KOPT-K1 (cell line): ENCODE measurements around the gene INTS3.
"Not testable (repeated sequence)": the region's sequence is repeated elsewhere in the genome, so short reads cannot be mapped to it uniquely, and the experiment has no call there.

Experiments used
- H3K27ac ChIP-seq: fragments of 200-600 bp; sonication (generic); 2 replicates; pipeline ENCODE4 v1.5.1; 2016; ENCODE audit warnings: antibody characterized with exemption, mild to moderate bottlenecking, low read depth, low read length; ENCODE audit not compliant: poor library complexity, severe bottlenecking
- H3K36me3 ChIP-seq: fragments of 200-600 bp; sonication (generic); 2 replicates; pipeline ENCODE4 v1.5.1; 2017; ENCODE audit warnings: antibody characterized with exemption, mild to moderate bottlenecking, low read length, moderate library complexity; ENCODE audit not compliant: insufficient read depth
- H3K9me3 ChIP-seq: fragments of 200-600 bp; sonication (generic); 2 replicates; pipeline ENCODE4 v1.5.1; 2017; ENCODE audit warnings: antibody characterized with exemption, low read length, mild to moderate bottlenecking; ENCODE audit not compliant: insufficient read depth, poor library complexity, severe bottlenecking

INTS3 gene

DNA sequence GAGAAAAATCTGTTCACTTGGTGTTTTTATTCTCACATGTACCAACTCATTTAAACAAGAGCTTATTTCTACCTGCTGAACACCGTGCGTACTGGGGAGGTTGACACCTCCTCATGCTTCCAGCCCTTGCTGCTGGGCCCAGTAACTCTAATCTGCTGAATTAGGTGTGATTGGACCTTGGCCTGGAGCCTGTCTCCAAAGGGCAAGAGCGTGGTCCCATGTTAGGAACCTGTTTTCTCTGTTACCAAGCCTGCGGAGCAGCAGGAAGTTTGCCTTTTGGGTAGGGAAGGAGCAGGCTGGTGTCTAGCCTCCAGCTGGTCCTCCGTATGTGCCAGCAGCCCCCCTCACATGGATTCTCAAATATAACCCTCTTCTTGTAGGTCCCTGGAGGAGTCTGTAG, 36.5 kb downstream of the INTS3 start:
- no peak overlapping the region for H3K27ac ChIP-seq
- peaks cover 88% of the 10 kb centered on the region for H3K36me3 ChIP-seq
- H3K9me3 ChIP-seq = no peaks in the 10 kb centered on the region

DNA sequence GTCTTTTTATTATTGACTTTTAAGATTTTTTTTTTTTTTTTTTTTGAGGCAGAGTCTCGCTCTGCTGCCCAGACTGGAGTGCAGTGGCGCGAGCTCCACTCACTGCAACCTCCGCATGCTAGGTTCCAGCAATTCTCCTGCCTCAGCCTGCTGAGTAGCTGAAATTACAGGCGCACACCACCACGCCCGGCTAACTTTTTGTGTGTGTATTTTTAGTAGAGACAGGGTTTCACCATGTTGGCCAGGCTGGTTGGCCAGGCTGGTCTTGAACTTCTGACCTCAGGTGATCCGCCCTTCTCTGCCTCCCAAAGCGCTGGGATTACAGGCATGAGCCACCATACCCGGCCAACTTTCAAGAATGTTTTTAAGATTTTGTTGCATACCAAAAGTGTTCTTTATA, 38.8 kb downstream of the INTS3 start:
- peaks cover 88% of the 10 kb centered on the region for H3K36me3 ChIP-seq

DNA sequence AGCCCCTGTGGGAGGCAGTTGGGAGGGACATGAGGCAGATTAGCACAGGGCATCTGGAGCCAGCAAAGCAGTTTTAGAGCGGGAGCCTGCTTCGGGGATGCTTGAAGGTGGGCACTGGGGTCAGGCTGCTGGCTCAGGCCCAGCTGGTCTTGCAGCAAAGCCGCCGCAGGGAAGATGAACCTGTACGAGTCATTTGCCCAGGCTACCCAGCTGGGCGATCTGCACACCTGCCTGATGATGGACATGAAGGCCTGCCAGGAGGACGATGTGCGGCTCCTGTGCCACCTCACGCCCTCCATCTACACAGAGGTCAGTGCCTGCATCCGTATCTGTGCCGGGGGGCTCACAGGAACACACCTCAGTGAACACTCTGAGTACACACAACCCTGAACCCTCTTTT, 39.7 kb downstream of the INTS3 start:
- H3K27ac ChIP-seq = no peak overlapping the region

More for the DNA sequence above, 38.8 kb downstream of the INTS3 start:
- H3K9me3 ChIP-seq, H3K27ac ChIP-seq: not testable (repeated sequence)

DNA sequence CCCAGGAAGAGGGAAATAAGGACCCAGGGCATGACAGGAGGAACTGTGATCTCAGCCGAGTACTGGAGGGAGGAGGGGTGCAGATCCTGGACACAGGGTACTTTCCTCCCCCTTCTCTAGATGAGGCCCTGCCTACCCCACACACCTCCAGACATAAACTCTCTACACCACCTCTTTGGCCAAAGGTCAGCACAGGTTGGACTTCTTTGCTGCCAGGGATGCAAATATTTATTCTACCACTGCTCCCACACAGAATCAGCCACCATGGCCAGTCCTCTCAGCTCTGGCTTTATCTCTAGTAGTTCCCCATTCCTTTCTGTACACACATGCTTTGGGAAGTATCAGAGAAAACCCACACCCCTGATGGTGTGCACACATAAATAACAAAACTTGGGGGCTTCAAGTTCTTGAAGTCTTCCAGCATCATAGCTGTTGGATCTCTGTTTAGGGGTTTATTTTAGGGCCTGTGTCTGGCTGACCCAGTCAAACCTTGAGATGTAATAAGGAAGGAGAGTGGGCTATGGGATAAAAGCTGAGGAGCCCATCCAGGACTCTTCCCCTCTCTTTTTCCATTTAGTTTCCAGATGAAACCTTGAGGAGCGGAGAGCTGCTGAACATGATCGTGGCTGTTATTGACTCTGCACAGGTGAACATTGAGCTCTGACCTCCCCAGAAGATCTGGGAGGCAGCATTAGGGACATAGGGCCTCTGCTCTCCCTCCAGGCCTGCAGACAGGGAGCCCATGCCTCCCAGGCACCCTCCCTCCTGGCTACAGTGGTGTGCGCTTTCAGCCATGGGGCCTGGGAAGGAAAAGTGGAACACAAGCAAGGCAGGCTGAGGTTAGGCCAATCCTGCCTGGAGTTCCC, 40.7 kb downstream of the INTS3 start:
- H3K9me3 ChIP-seq = no peaks in the 10 kb centered on the region
- peaks cover 87% of the 10 kb centered on the region for H3K36me3 ChIP-seq
- H3K27ac ChIP-seq = no peak overlapping the region

More for the DNA sequence above, 39.7 kb downstream of the INTS3 start:
- H3K36me3 ChIP-seq = peaks cover 88% of the 10 kb centered on the region
- H3K9me3 ChIP-seq = no peaks in the 10 kb centered on the region

DNA sequence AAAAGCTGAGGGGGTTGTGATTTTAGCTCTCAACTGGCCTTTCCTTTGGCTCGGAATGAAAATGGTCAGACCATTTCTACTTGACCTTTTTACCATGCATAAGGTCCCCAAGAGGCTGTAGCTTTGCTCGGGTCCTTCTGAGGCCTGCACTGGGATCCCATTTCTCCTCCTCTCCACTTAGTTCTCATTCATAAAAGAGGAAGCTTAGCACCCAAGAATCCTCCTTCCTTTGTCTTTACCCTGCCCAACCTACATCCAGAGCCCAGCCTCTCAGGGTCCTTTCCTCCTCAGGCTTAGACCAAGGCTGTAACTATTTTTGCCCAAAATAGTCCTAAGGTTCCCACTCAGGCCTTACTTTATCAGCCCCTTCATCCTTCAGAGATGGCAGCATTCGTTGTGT, 41.4 kb downstream of the INTS3 start:
- Histone ChIP-seq H3K9me3 (no peaks in the 10 kb centered on the region), H3K36me3 (peaks cover 87% of the 10 kb centered on the region), H3K27ac (no peak overlapping the region)

DNA sequence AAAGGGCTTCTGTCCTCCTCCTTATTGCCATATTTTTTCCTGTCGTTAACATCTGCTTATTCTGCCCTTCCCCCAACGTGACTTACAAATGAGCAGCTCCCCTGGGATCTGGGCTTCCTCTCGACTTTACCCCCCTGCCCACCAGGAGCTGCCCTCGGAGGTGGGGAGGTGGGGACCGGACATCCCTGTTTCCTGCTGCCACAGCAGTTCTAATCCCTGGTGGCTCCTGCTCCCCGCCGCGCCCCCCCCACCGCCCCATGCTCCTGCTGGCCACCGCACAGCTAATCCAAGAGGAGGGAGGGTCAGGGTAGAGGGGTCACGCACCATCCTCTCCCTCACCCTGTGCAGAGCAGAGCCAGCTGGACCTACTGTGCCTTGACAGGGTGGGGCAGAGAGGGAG, 42.9 kb downstream of the INTS3 start:
- peaks cover 78% of the 10 kb centered on the region for H3K36me3 ChIP-seq
- no peak overlapping the region for H3K27ac ChIP-seq

DNA sequence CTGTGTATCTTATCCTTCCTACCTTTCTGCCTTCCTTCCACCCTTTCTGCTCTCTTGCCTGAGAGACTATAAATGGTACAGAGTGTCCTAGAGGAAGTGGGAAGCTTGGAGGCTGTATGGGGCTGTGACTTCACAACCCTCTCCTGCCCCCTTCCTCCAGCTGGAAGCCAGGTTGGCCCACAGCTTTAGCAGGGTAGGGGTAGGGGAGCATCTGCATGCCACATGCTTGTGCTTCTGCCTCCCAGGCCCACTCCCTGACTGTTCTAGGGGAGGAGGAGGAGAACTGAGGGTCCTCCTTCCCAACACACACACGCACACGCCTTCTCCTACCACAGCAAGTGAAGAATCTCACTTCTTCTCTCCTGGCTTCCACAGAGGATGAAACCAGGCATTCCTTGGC, 43.4 kb downstream of the INTS3 start:
- Histone ChIP-seq H3K27ac (no peak overlapping the region), H3K36me3 (peaks cover 78% of the 10 kb centered on the region), H3K9me3 (no peaks in the 10 kb centered on the region)

More for the DNA sequence above, 42.9 kb downstream of the INTS3 start:
- no peaks in the 10 kb centered on the region for H3K9me3 ChIP-seq

DNA sequence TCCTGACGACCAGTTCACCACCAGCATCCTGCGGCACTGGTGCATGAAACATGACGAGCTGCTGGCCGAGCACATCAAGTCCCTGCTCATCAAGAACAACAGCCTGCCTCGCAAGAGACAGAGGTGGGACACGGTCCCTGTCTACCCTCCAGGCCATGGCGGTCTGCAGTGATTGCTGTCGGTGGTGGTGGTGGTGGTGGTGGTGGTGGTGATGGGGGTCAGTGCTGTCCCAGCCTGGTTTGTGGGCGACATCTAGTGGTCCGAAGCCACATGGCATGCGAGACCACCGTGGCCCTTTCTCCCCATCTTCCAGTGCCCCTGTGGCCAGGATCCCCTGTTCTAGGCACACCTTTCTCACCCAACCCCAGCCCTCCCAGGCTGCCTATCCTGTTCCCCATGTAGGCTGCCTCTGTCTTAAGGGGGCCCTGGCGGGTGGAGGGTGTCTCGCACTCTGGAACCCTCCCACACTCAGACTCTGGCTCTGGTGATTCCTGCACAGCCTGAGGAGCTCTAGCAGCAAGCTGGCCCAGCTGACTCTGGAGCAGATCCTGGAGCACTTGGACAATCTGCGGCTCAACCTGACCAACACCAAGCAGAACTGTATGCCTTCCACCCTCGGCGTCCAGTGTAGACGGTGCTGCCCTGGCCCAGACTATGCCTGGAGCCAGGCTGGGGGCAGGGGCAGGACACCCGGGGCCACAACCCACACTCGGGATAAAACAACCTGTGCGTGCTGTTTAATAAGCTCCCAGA, 44.2 kb downstream of the INTS3 start:
- H3K27ac ChIP-seq = no peak overlapping the region
- H3K36me3 ChIP-seq = peaks cover 73% of the 10 kb centered on the region
- no peaks in the 10 kb centered on the region for H3K9me3 ChIP-seq

DNA sequence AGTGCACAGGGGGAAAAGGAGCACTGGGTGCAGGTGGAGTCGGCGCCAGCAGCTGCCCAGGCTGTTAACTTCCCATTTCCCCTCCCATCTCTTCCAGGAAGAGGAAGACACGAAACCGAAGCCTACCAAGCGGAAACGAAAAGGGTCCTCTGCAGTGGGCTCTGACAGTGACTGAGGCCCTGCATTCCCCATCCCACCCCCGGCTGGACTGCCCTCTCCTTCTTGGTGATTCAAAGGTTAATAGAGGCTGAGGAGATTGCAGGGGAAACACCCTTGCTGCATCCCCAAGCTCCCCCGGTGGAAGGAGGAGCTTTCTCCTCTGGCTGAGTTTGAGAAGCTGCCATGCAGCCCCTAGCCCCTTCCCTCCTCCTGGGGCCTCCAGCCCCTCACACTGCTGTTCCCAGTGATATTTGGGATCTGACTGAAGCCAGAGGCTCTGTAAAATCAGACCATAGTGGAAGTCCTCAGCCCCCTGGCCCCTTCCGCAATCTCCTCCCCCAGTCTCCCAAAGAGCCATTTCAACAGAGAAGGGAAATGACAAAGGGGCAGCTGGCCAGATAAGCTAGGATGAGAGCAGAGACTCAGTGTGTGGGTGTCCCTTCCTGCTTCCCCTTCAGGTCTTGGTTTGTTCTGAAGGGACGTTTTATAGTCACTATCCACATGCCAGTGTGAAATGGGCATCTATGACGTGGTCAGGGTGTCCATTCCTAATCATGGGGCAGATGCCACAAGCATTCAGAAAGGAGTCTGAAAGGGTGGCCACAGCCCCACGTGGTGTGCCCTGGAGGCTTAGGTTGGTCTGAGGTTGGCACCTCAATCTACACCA, 45.5 kb downstream of the INTS3 start:
- Histone ChIP-seq H3K36me3 (peaks cover 60% of the 10 kb centered on the region), H3K27ac (no peak overlapping the region), H3K9me3 (no peaks in the 10 kb centered on the region)

DNA sequence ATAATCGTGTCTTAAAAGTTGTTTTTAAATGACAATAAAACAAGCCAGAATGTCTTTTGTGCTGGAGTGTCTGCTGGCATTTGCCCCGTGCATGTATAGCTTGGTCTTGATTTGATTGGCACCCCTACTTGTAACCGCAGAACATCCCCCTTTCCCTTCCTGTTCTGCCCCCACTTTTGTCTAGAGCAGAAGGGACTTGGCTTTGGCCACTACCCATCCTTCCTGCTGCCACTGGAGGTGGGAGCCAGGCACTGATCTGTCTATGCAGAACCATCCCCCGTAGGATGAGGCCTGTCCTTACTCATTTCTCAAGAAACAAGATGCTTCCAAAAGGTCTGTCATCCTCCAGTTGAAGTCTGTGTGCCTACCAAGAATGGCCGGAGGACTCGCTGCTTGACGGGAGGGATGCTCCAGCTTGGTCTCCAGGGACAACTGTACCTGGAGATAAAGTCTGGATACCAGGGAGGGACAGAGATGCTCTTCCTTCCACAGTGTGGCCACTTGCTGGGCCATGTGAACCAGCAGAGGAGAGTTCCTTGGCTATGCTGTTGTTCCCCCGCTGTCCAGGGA, 46.3 kb downstream of the INTS3 start:
- Histone ChIP-seq H3K27ac (no peak overlapping the region), H3K9me3 (no peaks in the 10 kb centered on the region), H3K36me3 (peaks cover 52% of the 10 kb centered on the region)

DNA sequence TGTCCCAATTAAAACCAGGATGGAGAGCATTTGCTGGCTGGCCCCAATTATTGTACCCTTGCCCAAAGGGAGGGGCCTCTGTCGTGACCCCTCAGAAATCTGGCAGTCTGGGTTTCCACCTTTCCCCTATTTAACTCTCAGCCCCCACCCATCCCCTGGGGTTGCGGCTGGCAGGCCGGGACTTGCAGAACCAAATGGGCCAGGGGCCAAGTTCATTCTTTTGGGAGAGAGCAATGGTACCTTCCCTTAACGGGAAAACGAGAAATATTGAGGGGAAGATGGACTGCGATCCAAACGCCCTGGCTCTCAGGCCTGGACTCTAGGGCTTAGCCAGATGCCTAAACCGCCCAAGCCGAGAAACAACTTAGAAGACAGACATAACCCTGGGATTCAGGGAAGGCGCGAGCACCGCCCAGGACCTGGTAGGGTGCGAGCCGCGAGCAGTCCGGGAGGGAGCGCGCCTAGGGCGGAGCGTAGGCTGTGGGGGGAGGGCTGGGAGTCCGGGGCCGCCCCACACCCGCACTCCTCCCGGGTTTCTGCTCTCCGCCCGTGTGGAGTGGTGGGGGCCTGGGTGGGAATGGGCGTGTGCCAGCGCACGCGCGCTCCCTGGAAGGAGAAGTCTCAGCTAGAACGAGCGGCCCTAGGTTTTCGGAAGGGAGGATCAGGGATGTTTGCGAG, 47.1 kb downstream of the INTS3 start, which contains the start of gene SLC27A3:
SLC27A3 (plus strand) TSS at position 628 of the 678 bp plus-strand sequence. CDS start 91 bp downstream, outside the sequence.
- peaks cover 44% of the 10 kb centered on the region for H3K36me3 ChIP-seq
- no peak within 1 kb of the TSS for H3K27ac ChIP-seq
- H3K9me3 ChIP-seq = no peaks in the 10 kb centered on the region

DNA sequence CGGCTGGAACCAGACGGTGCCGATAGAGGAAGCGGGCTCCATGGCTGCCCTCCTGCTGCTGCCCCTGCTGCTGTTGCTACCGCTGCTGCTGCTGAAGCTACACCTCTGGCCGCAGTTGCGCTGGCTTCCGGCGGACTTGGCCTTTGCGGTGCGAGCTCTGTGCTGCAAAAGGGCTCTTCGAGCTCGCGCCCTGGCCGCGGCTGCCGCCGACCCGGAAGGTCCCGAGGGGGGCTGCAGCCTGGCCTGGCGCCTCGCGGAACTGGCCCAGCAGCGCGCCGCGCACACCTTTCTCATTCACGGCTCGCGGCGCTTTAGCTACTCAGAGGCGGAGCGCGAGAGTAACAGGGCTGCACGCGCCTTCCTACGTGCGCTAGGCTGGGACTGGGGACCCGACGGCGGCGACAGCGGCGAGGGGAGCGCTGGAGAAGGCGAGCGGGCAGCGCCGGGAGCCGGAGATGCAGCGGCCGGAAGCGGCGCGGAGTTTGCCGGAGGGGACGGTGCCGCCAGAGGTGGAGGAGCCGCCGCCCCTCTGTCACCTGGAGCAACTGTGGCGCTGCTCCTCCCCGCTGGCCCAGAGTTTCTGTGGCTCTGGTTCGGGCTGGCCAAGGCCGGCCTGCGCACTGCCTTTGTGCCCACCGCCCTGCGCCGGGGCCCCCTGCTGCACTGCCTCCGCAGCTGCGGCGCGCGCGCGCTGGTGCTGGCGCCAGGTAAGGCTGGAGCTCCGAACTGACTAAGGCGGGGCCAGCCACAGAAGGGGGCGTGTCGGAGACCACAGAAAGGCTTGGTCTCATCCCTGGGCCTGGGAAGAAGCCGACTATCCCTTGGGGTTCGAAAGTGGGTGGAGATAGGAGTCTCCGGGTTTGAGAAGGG, 47.8 kb downstream of the INTS3 start:
- Histone ChIP-seq H3K9me3 (no peaks in the 10 kb centered on the region), H3K36me3 (peaks cover 36% of the 10 kb centered on the region), H3K27ac (no peak overlapping the region)

DNA sequence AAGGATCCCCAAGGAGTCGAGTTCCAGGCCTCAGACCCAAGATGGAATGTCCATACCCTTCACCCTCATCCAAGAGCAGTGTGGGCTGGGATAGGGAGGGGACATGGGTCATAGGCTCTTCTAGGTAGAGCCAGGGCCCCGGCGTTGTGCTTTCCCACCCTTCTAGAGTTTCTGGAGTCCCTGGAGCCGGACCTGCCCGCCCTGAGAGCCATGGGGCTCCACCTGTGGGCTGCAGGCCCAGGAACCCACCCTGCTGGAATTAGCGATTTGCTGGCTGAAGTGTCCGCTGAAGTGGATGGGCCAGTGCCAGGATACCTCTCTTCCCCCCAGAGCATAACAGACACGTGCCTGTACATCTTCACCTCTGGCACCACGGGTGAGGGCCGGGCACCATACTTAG, 48.5 kb downstream of the INTS3 start:
- Histone ChIP-seq H3K9me3 (no peaks in the 10 kb centered on the region), H3K36me3 (peaks cover 30% of the 10 kb centered on the region), H3K27ac (no peak overlapping the region)
